ENCODE results near the gene RALGPS2.

Gene RALGPS2

GRCh38 chr1:178970184-178970583, 245.1 kb downstream of the RALGPS2 start:
- no peak for DNase-seq

Measured in NCI-H1930 (cell line).